ENCODE data around the gene ANKRD63.

Gene ANKRD63

DNA sequence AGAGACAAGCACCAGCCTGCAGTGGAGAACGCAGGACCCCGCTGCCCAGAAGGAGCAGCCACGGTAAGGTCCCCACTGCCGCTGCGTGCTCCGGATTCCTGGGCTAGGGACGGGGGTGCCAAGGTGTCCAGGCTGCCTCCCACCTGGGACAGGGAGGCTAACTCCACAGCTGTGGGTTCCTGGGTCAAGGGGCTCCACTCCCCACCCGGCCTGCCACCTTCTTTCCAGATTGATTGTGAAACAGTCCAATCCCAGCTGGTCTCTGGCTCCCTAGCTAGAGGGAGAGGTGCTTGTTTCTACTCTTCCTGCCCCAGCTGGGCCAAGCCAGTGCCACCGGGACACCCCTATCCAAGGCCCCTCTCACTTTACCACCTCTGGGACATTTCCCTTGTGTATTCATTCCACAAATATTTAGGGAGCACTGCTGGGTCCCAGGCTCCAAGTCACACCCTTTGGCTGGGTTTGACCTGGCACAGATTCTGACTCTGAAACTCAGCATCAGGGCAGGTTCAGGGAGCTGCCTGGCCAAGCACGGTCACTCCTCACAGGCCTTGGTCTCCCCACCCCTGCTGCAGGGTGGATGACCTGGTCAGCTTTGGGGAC, 42.1 kb downstream of the ANKRD63 start:
- DNase-seq: no peak

GRCh38 chr15:40239693-40240618, 42.9 kb downstream of the ANKRD63 start:
- no peak for DNase-seq

DNA sequence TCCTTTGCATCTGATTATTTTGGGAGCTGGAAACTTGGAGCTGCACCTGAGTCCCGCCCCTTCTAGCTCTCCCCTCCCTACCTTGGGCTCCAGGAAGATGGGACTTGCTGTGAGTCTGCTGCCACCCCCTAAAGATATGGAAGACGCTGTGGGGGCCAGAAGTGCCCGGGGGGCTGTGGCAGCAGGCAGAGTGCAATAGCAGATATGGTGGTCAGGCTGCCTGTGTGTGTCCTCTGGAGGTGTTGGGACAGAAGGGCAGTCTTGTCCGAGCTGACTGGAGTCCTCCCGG, 43.5 kb downstream of the ANKRD63 start:
- no peak for DNase-seq

GRCh38 chr15:40238532-40239403, 44.1 kb downstream of the ANKRD63 start, which contains the start of gene PAK6:
TSS of gene PAK6 (plus strand) at chr15:40239063. CDS start at chr15:40264786, 25,723 bp downstream.
- peak; percentile 86 for DNase-seq

- no peak for DNase-seq
Observed at GRCh38 chr15:40235201-40235885, 47.5 kb downstream of the ANKRD63 start.

DNA sequence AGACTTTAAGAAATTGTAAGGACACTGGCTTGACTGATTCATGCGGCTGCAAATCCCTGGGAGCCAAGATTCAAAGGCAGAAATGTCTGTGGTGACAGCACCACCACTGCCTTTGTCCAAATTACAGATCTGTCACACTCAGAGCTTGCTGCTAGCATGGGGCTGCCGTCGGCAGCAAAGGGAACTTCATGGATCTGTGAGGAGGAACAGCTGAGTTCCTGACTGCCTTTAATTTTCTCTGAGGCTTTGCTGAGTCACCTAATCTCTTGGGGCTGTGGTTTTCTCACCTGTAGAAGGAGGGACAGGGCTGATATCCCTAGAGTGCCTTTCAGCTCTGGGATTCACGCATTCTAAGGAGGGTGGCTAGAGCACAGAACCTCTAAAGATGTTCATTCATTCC, 48.1 kb downstream of the ANKRD63 start:
- DNase-seq: peak; percentile 19

DNA sequence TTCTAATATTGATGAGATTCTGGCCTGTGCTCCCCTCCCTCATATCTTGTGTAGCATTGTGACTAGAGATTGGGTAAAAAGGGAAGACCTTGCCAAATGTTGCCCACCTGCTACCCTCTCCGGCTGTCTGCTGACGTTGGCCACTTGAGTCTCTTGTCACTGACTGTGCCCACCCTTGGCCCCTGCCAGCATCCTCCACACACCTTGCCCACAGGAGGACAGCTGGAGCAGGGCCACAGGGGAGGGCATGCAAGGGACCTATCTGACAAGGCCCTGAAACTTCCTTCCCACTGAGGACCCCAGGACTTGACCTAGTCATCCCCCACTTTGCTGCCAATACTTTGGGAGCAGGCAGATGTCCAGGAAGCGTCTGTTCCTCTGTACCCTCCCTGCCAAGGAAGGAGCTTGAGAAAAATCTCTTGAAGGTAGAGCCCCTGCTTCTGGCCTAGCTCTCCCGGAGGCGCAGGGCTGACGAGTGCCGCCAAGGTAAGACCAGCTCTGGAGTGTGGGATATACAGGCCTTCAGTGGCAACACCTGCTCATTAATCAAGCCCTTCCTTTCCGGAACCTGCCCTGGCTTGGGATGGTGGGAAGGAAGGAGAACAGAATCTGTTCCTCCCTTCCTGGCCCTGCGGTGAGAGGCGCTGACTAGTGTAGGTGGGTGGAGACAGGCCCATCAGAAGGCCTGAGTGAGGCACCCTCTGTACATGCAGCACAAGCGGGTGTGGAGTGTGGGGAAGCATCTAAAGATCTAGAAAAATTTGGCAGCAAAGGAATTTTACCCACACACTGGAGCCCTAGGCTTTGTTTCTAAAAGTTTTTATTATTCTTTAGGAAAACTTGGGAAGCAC, 48.9 kb downstream of the ANKRD63 start:
- no peak for DNase-seq

DNA sequence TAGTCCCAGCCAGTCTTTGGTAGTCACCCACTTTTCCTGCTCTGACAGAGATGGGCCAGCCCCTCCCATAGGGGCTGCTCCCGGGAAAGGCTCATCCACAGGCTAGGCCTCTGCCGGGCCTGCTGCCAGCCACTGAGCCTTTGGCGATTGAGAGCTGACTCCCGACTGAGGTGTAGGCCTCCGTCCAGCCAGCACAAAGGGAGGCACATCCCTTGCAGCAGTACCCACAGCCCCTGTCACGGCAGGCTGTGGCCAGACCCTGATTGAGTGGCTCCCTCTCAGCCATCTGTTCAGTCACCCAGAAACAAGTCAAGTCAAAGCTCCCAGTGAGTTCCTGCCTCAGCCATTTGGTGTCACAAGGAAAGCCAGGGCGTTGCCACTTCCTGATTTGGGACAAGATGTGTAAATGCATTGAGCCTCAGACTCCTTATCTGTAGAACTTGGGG, 50.2 kb downstream of the ANKRD63 start:
- no peak for DNase-seq

All from DMS53 (cell line).